Fibroblast of skin of abdomen (primary cell): Measurements from ENCODE around the gene FHL5. TPM values are rescaled to one million over a fixed set of nuclear protein-coding genes. Genes with fewer than 3 reads are reported as not detected.
"Not testable (repeated sequence)": the region's sequence is repeated elsewhere in the genome, so short reads cannot be mapped to it uniquely, and the experiment has no call there.

ENCODE experiments used
- DNase-seq: peaks from one replicate; pipeline ENCODE4 v3.0.0-alpha.2; 2013
- polyA plus RNA-seq, 2 experiments: library from polyadenylated mRNA; unstranded; fragments of 120-200 nt; gene quantifications; one replicate each; pipeline ENCODE4 v1.2.1, GENCODE V29; 2013; ENCODE audit not compliant: insufficient read length in 2 of 2

Gene FHL5, protein sequence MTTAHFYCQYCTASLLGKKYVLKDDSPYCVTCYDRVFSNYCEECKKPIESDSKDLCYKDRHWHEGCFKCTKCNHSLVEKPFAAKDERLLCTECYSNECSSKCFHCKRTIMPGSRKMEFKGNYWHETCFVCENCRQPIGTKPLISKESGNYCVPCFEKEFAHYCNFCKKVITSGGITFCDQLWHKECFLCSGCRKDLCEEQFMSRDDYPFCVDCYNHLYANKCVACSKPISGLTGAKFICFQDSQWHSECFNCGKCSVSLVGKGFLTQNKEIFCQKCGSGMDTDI
- not detected for polyA plus RNA-seq (2013, experiment 1 of 2; ENCODE audit: insufficient read length)
- polyA plus RNA-seq (2013, experiment 2 of 2; ENCODE audit: insufficient read length): not detected

DNA sequence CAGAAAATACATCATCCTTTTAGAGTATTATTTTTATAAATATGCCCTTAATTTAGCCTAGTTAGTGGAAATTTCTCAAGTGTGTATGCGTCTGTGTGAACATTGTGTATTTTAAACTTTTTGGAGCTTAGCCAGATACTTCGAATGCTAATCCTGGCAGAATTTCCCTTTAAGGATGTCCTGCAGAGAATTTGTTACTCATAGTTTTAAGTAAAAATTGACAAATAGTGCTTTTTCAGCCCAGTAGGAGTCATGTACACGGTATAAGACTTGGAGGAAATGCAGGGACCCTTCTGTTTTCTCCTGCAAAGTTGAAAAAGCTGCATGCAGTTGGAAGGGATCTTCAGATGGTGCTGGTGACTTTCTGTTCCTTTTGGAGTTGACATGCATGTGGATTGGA, at the start of gene FHL5:
TSS of gene FHL5 (plus strand) at position 243 of the 400 bp plus-strand sequence. CDS start 40,486 bp downstream, outside the sequence.
- DNase-seq: no peak

DNA sequence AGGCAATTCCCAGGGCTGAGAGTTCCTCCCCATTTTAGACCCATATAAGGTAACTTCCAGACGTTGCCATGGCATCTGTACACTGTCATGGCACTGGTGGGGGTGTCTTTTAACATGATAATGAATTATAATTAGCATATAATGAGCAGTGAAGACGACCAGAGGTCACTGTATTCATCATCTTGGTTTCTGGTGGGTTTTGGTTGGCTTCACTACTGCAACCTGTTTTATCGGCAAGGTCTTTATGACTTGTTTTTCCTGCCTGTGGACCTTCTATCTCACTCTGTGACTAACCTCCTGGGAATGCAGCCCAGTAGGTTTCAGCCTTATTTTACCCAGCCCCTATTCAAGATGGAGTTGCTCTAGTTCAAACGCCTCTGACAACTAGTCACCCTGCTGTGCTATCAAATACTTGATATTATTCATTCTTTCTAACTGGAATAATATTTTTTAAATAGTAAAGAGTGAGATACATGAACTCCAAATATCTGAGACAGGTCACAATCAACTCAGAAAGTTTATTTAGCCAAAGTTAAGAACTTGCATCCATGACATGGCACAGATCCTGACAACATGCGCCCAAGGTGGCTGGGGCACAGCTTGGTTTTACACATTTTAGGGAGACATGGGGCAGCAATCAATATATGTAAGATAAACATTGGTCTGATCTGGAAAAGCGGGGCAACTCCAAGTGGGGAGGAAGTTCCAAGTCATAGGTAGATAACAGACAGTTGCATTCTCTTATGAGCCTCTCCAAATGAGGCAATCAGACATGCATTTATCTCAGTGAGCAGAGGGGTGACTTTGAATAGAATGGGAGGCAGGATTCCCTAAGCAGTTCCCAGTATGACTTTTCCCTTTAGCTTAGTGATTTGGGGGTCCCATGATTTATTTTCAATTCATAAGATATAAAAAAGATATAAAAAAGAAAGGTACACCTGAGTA, 42.5 kb upstream of the FHL5 start:
- no peak for DNase-seq

DNA sequence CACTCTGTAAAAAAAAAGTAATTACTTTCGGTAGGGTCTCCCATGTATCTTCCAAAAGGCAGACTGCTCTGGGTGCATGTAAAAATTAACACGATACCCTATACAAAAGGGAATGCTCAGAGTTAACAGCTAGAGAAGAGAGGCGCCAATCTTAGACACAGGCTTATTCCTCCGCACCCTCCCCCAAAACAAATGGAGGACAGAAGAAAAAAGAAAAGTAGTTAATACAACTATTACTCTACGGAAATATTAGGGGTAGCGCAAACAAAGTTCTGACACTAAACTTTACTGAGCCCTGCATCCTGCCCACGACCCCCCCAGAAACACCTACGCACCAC, 41.7 kb upstream of the FHL5 start:
- DNase-seq: no peak

DNA sequence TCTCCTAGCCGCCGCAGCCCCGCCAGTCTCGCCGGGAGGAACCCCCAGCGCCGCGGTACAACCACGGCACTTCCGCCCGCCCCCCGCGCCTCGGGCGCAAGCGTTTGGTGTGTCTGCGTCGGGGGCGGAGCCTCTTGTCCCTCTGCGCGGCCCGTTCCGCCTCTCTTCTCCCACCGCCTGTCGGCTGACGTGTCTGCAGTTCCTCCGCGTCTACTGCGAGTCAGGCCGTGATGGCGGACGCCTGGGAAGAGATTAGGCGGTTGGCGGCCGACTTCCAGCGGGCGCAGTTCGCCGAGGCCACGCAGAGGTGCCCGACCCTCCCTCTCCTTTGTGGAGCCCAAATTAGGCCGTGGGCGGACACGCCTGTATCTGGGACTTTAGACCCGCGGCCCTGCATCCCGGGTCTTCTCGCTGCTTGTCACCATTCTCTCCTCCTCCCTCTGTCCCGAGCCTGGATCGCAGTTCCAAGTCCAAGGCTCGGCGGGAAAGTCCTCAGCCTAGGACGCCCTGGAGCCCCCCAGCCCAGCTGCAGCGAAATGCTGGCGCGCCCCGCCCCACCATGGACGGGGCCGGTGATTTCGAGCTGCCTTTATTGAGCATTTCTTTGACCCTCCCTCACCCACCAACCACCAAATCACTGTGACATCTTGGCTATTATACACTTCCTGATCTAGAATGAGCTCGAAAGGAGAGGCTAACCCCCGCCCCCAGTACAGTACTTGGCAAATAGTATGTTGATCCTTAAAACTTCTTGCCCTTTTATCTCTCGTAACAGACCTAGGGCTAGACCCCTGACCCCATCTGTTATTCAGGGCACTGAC, 41.1 kb upstream of the FHL5 start, which contains the start of gene UFL1:
TSS of gene UFL1 (plus strand) at position 163 of the 821 bp plus-strand sequence. CDS start at position 231, 68 bp downstream.
- peak; percentile 93 for DNase-seq

DNA sequence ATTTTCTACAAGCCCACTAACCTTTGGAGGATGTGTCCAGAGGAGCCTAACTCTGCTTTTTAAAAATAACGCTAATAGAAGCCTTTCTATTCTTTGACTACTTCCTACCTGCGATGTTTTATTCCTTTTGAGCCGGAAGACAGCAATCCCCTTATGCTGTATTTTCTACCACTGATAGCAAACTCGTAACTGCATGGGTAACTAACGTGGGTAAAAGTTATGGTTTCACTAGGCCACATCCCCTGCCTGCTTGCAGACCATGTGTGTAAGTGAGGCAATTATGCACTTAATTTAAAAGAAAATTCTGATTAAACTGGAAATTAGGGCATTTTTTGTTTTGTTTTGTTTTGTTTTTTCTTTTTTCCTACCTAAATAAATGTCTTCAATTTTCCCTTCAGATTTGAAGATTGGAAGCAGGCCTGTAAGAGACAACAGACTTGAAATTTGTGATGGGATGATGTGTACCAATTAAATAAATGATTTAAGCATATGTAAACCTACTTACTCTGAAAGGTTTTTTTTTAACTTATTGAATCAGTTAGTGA, 40.4 kb upstream of the FHL5 start:
- DNase-seq: peak; percentile 12

DNA sequence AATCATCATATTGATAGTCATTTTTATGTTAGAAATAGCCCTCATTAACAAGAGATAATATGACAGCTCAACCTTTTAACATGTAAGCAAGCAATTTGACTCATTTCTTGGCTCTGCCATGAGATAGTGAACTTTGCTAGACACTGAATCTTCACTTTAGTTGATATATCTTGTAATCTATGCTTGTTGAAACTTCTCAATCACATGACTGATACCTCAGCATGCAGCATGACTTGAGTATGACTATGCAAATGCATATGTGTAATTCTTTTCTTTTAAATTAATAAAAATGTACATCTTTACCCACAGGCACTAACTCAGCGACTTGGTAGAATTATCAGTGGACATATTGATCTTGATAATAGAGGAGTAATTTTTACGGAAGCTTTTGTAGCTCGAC, 34.7 kb upstream of the FHL5 start:
- DNase-seq: no peak

DNA sequence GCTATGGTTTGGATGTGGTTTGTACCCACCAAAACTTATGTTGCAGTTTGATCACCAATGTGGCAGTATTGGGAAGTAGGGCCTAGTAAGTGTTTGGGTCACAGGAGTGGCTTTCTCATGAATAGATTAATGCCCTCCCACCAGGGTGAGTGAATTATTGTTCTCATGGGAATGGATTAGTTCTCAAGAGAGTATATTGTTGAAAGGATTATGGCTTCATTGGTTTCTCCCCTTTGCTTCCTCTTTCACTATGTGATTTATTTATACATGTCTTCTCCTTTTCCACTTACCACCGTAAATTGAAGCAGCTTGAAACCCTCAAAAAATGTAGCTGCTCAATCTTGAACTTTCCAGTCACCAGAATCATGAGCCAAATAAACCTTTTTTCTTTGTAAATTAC, 30.5 kb upstream of the FHL5 start:
- no peak for DNase-seq

DNA sequence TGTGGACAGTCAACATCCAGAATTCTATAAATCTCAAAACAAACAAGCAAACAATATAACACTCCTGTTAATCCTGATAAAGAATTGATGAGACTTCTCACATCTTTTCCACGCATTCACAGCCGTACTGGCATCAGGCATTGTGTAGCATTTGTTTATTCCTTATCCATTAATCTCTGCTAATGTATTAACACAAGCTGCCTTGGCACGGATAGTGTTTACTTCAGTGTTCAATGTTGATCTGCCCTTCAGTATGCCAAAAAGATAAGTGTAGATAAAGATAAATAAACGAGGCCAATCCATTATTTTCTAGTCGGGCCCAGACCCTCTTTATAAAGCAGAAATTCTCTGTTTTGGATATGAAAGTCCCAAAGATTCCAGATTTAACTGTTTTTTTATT, 25.2 kb upstream of the FHL5 start:
- DNase-seq: no peak

DNA sequence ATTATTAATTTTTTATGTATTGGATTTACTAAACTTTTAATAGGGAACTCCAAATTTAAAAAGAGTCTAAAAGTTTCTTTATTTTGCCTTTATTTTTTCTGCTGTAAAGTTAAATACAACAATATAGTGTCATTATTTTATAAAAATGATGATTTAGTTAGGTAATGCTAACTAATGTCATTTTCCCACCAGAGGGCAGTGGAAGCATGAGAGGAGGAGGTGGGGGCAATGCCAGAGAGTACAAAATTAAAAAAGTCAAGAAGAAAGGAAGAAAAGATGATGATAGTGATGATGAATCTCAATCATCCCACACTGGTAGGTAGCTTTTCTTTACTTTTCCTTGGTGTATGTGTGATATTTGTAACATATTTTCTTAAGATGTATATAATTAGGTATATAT, 20.2 kb upstream of the FHL5 start:
- peak; percentile 2 for DNase-seq

DNA sequence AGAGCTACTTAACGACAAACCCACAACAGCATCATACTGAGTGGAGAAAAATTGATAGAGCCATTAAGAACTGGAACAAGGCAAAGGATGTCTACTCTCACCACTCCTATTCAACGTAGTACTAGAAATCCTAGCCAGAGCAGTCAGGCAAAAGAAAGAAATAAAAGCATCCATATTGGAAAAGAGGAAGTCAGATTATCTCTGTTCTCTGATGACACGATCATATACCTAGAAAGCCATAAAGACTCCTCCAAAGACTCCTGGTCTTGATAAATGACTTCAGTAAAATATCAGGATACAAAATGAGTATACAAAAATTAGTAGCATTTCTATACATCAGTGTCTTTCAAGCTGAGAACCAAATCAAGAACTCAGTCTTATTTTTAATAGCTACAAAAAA, 17.0 kb upstream of the FHL5 start:
- DNase-seq: no peak

DNA sequence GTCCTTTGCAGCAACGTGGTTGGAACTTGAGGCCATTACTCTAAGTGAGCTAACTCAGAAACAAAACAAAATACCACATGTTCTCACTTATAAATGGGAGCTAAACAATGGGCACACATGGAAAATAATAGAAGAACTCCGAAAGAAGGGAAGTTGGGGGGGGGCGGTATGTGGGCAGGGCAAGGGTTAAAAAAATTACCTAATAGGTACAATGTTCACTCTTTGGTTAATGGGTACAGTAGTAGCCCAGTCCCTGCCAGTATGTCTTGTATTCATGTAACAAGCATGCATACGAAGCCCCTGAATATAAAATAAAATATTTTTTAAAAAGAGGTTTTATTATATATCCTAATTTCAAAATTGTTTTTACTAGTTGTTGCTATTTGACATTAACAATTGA, 15.3 kb upstream of the FHL5 start:
- DNase-seq: no peak

DNA sequence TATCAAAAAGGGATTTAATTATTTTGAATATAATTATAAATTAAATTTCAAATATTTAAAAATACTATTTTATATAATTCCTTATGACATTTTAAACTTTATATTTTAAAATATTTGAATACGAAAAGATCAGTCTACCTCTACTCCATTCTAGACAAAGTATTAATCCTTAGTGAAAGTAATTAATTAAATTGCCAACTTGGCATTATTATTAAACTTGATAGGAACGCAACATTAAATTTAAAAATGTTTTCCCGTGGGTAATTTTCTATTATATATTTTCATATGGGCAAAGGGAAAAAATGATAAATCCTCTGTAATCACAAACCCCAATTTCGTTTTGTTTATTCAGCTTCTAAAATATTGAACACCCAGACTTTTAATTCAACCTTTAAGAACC, 8.4 kb upstream of the FHL5 start:
- no peak for DNase-seq

DNA sequence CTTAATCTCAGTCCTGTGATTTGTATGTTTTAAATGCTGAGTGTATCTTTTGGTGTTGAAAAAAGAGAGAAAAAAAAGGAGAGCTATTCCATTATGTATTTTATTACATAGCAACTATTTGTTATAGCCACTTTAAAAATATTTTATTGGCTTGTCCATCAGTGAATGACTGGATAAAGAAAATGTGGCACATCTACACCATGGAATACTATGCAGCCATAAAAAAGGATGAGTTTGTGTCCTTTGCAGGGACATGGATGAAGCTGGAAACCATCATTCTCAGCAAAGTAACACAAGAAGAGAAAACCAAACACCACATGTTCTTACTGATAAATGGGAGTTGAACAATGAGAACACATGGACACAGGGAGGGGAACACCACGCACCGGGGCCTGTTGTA, 3.2 kb upstream of the FHL5 start:
- not testable (repeated sequence) for DNase-seq

DNA sequence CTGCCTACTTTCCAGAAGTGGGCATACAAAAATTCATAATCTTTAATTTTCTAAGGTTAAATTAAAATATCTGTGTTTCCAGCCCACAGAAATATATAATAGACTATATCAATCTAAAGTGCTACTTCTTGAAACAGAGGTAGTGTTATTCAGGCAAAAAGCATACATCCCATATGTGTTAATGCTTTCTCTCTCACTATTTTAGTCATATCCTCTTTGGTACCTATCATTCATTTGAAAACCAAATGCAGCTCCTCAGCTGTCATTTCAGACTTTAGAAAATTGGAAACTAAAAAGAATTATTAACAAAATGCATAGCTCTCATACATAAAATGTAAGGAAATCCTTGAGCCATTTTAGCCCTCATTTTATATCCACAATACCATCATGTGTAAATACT, 925 bp downstream of the FHL5 start:
- no peak for DNase-seq

DNA sequence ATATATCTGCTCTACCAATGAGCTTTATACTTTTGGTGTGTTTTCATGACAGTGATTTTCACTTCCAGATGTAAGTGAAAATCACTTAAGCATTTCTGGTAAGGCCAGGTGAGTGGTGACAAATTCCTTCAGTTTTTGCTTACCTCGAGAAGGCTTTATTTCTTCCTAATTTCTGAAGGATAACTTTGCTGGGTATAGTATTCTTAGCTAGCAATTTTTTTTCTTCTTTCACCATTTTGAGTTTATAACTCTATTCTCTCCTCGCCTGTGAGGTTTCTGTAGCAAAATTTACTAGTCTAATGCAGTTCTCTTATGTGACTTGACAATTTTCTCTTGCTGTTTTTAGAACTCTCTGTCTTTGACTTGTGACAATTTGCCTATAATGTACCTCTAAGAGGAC, 7.1 kb downstream of the FHL5 start:
- no peak for DNase-seq

DNA sequence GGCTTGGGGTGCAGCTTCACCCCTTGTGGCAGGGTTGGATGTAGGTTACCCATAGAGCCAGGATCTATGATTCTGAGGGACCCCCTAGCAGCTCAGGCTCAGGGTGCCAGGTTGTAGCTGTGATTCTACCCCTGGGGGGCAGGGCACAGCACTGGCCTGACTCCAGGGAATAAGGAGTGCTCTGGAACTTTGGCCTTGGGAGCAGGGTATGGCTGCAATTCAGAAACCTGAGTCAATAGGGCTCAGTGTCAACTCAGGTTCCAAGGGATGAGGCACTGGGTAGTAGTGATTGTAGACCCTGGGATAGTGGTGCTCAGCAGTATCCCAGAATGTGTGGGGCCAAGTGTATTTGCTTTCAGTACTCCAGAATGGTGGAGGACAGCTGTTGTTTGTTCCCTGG, 8.6 kb downstream of the FHL5 start:
- no peak for DNase-seq

DNA sequence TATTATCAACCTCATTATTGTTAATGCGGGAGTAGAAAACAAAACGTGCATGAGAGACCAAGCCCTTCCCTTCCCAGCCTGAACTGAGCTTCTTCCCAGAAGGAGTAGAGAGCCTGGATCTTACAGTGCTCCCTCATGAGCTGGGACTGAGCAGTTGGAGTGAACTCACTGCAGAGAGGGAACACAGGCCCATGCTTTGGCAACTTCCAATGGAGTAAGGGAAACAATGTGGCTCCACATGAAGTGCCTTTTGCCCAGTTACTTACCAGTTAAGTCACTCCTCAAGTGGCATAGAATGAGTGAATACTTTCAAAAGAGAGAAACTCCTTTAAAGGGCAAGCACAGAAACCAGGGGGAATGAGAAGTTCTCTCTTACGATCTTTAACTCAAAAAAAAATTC, 12.4 kb downstream of the FHL5 start:
- no peak for DNase-seq

DNA sequence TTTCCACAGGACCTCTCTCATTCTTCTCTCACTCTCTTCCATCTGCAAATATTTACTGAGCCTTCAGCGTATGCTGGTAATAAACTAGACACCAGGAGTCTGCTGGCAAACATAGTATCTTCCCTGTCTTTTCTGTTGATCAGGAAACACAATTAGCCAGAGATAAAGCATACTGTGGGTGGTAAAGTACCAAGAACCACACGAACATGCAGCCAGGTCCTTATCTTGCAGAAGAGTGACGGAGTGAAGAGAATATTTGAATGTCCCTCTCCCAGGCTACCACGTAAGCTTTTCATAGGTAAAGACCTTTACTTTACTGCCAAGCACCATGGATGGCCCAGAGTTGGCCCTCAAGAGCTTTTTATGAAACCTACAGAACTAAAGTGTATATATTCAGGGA, 13.3 kb downstream of the FHL5 start:
- no peak for DNase-seq

DNA sequence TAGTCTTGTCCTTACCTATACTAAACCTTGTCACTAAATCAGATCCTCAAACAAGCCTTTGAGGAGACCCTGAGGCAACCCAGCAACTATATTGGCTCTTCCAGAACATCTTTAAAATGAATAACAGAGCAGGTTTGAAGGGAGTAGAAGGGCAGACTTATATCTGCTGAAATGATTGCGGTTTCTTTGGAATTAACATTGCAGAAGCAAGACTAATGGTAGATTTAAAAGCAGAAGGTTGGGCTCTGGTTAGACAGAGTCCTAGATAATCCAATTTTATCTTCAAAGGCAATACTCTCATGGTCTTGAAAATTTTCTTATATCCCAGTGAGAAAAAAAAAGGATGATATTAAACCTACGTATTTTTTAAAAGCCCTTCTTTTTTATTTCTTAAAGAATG, 19.1 kb downstream of the FHL5 start:
- no peak for DNase-seq

DNA sequence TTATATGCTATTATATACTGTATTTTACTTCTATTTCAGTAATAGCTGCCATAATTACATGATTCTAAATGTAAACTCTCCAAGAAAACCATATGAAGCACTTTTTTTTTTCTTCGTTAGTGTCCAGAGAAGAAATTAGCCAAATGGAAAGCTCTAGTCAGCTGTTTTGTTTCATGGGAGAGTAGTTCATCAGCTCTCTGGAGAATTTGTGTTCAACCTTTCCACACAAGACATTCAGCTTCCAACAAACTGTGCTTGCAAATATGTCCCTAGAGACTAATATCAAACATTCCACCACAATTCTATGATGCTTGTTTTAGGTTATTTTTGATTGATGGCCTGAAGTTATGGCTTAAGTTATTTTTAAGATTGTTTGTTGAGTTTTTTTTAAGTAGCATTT, 19.5 kb downstream of the FHL5 start:
- no peak for DNase-seq

DNA sequence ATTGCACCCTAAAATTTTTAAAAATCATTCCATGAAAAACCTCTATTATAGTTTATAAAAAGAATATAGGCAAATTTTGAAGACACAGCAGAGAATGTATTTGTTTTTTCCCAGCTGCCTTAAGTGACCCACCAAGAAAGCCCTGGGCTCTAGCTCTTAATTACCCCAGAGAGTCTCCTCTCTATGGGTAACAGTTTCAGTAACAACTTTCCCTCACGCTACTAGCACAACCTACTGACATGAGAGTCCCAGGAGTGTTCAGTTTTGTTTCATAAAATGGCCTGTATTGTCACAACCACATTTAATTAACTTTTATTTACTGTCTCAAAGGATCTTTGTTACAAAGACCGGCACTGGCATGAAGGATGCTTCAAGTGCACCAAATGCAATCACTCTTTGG, 41.5 kb downstream of the FHL5 start:
- no peak for DNase-seq

DNA sequence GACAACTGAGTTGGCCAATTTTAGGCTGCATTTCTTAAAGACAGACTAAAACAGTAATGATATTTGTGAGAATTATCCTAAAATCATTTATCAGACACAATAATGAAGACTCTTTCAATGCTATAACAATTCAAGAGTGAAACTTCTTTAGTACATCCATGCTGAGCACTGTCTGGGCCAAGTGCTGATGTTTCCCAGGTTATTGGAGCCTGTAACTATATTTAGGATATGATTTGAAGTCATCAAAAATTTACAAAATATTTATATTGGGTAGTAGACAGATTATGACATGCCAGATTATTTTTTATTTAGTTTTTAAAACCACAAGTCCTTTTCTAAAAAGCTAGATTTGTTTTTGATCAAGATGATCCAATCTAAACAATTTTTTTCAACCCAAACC, 45.1 kb downstream of the FHL5 start:
- DNase-seq: no peak

DNA sequence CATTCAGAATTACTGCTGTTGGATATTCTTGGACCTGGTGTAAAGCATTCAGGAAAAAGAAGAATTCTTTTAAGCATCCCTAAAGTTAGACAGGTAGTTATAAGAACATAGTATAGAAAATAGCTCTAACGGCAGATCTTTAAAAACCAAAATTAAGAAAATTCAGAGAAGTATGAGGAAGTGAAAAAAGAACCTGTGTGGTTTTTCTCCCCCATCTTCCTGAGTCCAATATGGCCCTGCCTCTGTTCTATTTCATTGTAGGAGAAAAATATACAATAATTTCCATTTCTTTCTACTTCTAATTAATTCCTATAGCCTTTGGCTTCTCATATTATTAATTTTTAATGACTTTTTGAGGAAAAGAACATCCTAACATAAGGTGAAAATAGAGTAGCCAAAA, 47.1 kb downstream of the FHL5 start:
- DNase-seq: no peak
